ENCODE data around the gene TRAP1.
"Not testable (repeated sequence)": the region's sequence is repeated elsewhere in the genome, so short reads cannot be mapped to it uniquely, and the experiment has no call there.

TRAP1 gene

DNA sequence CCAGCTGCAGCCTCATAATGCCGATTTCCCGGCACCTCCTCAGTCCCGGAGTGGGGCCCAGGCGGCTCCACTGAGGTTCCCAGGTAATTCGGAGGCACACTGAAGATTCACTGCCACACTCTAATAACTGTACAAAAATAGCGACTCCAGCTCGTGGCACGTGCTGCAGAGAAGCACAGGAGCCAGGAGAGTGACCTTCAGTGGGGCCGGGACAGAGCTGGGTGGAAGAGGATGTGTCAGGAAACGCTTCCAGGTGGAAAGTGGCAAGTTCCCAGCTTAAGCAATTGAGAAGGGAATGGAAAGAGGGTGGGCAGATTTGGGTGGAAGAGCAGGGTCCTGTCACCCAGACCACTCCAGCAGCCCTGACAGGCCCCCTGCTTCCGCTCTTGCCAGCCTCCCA, 3.1 kb upstream of the TRAP1 start:
- Histone ChIP-seq H3K36me3 (ENCODE audit: control insufficient read depth, insufficient read depth, low read length) (no peaks in the 10 kb centered on the region), H3K4me1 (ENCODE audit: control insufficient read depth, insufficient read depth, low read length) (peaks cover 14% of the 10 kb centered on the region), H3K9ac (ENCODE audit: low read length) (no peak overlapping the region), H3K9me3 (ENCODE audit: control insufficient read depth, low read length) (no peaks in the 10 kb centered on the region), H3K27me3 (ENCODE audit: control insufficient read depth, insufficient read depth, low read length) (no peaks in the 10 kb centered on the region), H3K4me3 (ENCODE audit: low read length) (no peak overlapping the region)

GRCh38 chr16:3718628-3719027, 1.3 kb upstream of the TRAP1 start:
- Histone ChIP-seq H3K27me3 (ENCODE audit: control insufficient read depth, insufficient read depth, low read length) (no peaks in the 10 kb centered on the region), H3K9ac (ENCODE audit: low read length) (no peak overlapping the region), H3K4me3 (ENCODE audit: low read length) (no peak overlapping the region), H3K9me3 (ENCODE audit: control insufficient read depth, low read length) (no peaks in the 10 kb centered on the region), H3K36me3 (ENCODE audit: control insufficient read depth, insufficient read depth, low read length) (no peaks in the 10 kb centered on the region), H3K4me1 (ENCODE audit: control insufficient read depth, insufficient read depth, low read length) (peaks cover 18% of the 10 kb centered on the region)

- Histone ChIP-seq H3K36me3 (ENCODE audit: control insufficient read depth, insufficient read depth, low read length) (no peaks in the 10 kb centered on the region), H3K9ac (ENCODE audit: low read length) (peak overlapping the region; percentile 88), H3K4me1 (ENCODE audit: control insufficient read depth, insufficient read depth, low read length) (peaks cover 24% of the 10 kb centered on the region), H3K9me3 (ENCODE audit: control insufficient read depth, low read length) (no peaks in the 10 kb centered on the region), H3K27me3 (ENCODE audit: control insufficient read depth, insufficient read depth, low read length) (no peaks in the 10 kb centered on the region), H3K4me3 (ENCODE audit: low read length) (peak overlapping the region; percentile 53)
Measured at GRCh38 chr16:3718019-3718391, 681 bp upstream of the TRAP1 start.

DNA sequence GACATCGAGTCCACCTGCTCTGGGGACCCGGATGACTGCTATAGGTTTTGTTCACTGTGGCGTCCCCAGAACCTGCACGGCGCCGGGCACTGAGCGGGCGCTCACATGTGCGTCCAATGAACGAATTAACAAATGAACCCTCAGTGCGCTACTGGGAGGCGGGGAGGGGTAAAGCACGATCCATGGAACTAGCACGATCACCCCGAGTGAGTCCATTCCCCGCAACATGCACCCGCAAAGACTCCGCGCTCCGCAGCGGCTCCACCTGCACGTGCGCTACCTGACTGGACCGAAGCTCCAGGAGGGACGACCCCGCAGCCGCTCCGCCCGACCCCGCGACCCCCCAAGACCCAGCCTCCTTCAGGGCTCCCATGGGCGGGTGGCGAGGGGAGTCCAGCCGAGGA, 491 bp downstream of the TRAP1 start:
- peak overlapping the region; percentile 88 for H3K9ac ChIP-seq (ENCODE audit: low read length)
- no peaks in the 10 kb centered on the region for H3K27me3 ChIP-seq (ENCODE audit: control insufficient read depth, insufficient read depth, low read length)
- no peaks in the 10 kb centered on the region for H3K36me3 ChIP-seq (ENCODE audit: control insufficient read depth, insufficient read depth, low read length)
- peak overlapping the region; percentile 74 for H3K4me3 ChIP-seq (ENCODE audit: low read length)
- H3K4me1 ChIP-seq (ENCODE audit: control insufficient read depth, insufficient read depth, low read length), result peaks cover 31% of the 10 kb centered on the region
- H3K9me3 ChIP-seq (ENCODE audit: control insufficient read depth, low read length), result no peaks in the 10 kb centered on the region

DNA sequence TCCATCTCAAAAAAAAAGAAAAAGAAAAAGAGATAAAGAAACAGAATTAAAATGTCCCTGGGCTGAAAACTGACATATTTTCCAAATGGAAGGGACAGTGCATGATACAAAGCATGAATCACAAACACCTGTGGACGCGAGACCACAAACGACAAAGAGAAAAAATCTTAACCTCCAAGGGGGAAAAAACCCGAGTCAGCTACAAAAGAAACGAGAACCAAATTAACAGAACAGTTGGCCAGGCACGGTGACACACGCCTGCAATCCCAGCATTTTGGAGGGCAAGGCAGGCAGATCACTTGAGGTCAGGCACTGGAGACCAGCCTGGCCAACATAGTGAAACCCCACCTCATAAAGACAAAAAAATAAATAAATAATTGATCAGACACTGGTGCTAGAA, 1.9 kb downstream of the TRAP1 start:
- peaks cover 31% of the 10 kb centered on the region for H3K4me1 ChIP-seq (ENCODE audit: control insufficient read depth, insufficient read depth, low read length)
- no peaks in the 10 kb centered on the region for H3K27me3 ChIP-seq (ENCODE audit: control insufficient read depth, insufficient read depth, low read length)
- H3K9me3 ChIP-seq (ENCODE audit: control insufficient read depth, low read length), result no peaks in the 10 kb centered on the region
- H3K36me3 ChIP-seq (ENCODE audit: control insufficient read depth, insufficient read depth, low read length), result no peaks in the 10 kb centered on the region
- no peak overlapping the region for H3K4me3 ChIP-seq (ENCODE audit: low read length)
- H3K9ac ChIP-seq (ENCODE audit: low read length), result no peak overlapping the region

DNA sequence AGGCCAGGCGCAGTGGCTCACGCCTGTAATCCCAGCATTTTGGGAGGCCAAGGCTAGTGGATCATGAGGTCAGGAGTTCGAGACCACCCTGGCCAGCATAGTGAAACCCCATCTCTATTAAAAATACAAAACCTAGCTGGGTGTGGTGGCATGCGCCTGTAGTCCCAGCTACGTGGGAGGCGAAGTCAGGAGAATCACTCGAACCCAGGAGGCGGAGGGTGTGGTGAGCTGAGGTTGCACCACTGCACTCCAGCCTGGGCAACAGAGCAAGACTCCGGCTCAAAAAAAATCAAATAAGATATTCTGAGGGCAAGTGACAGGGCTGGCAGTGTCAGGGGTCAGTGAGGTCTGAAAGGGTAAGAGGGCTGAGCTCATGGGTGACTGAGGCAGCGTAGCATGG, 2.9 kb downstream of the TRAP1 start:
- H3K9me3 ChIP-seq (ENCODE audit: control insufficient read depth, low read length); H3K27me3 ChIP-seq (ENCODE audit: control insufficient read depth, insufficient read depth, low read length); H3K36me3 ChIP-seq (ENCODE audit: control insufficient read depth, insufficient read depth, low read length); H3K9ac ChIP-seq (ENCODE audit: low read length); H3K4me3 ChIP-seq (ENCODE audit: low read length): not testable (repeated sequence)
- H3K4me1 ChIP-seq (ENCODE audit: control insufficient read depth, insufficient read depth, low read length), result peaks cover 31% of the 10 kb centered on the region

DNA sequence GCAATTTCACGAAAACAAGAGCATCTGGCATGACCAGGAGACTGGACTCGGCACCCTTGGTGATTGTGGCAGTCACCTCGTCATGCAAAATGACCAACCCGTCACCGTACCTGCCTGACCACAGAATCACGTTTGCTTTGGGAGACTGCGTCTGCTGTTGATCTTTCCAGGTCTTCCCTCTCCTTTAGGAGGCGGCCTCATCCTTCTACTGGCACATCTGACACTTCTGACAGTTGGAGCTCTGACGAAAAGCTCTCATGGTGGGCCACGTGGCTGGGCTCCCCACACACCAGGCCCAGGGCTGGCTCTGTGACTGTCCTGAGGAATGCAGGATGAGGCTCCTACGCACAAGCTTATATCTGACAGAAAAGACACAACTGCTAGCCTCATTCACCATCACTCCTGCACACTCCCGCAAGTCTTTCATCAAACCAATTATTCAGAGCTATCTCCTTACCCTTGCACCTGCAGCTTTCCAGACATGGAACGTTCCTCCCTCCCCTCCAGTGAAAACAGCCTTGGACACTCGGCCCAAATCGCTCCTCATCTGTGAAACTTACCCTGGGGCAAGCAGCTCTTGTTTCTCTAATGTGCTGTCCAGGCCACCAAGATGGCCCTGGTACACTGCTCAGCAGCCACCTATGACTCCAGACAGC, 3.6 kb downstream of the TRAP1 start:
- H3K9me3 ChIP-seq (ENCODE audit: control insufficient read depth, low read length), result no peaks in the 10 kb centered on the region
- peaks cover 31% of the 10 kb centered on the region for H3K4me1 ChIP-seq (ENCODE audit: control insufficient read depth, insufficient read depth, low read length)
- H3K27me3 ChIP-seq (ENCODE audit: control insufficient read depth, insufficient read depth, low read length), result no peaks in the 10 kb centered on the region
- peak overlapping the region; percentile 33 for H3K4me3 ChIP-seq (ENCODE audit: low read length)
- peak overlapping the region; percentile 66 for H3K9ac ChIP-seq (ENCODE audit: low read length)
- H3K36me3 ChIP-seq (ENCODE audit: control insufficient read depth, insufficient read depth, low read length), result no peaks in the 10 kb centered on the region

GRCh38 chr16:3712861-3713372, 4.4 kb downstream of the TRAP1 start:
- Histone ChIP-seq H3K4me1 (ENCODE audit: control insufficient read depth, insufficient read depth, low read length) (peaks cover 26% of the 10 kb centered on the region), H3K9me3 (ENCODE audit: control insufficient read depth, low read length) (no peaks in the 10 kb centered on the region), H3K27me3 (ENCODE audit: control insufficient read depth, insufficient read depth, low read length) (no peaks in the 10 kb centered on the region), H3K4me3 (ENCODE audit: low read length) (peak overlapping the region; percentile 33), H3K36me3 (ENCODE audit: control insufficient read depth, insufficient read depth, low read length) (no peaks in the 10 kb centered on the region), H3K9ac (ENCODE audit: low read length) (peak overlapping the region; percentile 66)

DNA sequence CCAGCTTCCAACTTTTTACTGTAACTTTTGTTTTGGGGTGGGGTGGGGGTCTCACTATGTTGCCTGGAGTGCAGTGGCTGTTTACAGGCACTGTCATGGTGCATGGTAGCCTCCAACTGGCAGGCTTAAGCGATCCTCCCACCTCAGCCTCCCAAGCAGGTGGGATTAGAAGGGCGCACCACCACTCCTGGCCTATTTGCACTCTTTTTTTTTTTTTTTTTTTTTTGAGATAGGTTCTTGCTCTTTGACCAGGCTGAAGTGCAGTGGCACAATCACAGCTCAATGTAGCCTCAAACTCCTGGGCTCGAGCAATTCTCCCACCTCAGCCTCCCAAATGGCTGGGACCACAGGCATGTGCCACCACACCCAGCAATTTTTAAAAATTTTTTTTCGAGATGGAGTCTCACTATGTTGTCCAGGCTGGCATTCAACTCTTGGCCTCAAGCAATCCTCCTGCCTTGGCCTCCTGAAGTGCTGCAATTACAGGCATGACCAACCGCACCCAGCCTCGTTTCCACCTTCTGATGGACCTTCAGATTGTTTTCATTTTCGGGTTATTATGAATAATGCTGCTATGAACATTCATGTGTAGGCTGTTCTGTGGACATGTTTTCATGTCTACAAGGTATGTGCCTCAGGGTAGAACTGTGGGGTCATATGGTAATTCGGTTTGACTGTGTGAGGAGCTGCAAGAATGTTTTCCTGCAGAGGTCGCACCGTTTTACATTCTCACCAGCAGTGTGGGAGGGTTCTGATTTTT, 10.9 kb downstream of the TRAP1 start:
- Histone ChIP-seq H3K36me3 (ENCODE audit: control insufficient read depth, insufficient read depth, low read length) (no peaks in the 10 kb centered on the region), H3K9me3 (ENCODE audit: control insufficient read depth, low read length) (no peaks in the 10 kb centered on the region), H3K4me3 (ENCODE audit: low read length) (no peak overlapping the region), H3K27me3 (ENCODE audit: control insufficient read depth, insufficient read depth, low read length) (no peaks in the 10 kb centered on the region), H3K4me1 (ENCODE audit: control insufficient read depth, insufficient read depth, low read length) (no peaks in the 10 kb centered on the region), H3K9ac (ENCODE audit: low read length) (no peak overlapping the region)

DNA sequence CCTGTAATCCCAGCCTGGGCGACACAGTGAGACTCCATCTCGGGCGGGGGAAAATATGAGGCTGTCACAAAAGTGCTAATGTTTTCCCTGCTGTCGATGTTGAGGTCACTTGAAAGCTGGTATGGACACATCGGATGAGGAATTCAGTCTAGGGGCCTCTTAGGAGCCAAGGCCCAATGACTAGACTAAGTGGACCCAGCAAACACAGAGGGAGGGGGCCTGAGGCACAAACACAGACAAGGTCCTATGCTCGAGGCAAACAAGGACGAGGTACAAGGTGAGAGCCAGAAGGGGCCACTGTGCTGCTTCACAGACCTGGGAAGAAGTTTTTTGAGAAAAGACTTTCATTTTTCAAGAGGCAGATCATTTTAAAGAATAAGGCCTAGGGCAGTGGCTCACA, 15.2 kb downstream of the TRAP1 start:
- Histone ChIP-seq H3K9ac (ENCODE audit: low read length) (no peak overlapping the region), H3K4me1 (ENCODE audit: control insufficient read depth, insufficient read depth, low read length) (no peaks in the 10 kb centered on the region), H3K9me3 (ENCODE audit: control insufficient read depth, low read length) (no peaks in the 10 kb centered on the region), H3K4me3 (ENCODE audit: low read length) (no peak overlapping the region), H3K36me3 (ENCODE audit: control insufficient read depth, insufficient read depth, low read length) (no peaks in the 10 kb centered on the region), H3K27me3 (ENCODE audit: control insufficient read depth, insufficient read depth, low read length) (no peaks in the 10 kb centered on the region)

DNA sequence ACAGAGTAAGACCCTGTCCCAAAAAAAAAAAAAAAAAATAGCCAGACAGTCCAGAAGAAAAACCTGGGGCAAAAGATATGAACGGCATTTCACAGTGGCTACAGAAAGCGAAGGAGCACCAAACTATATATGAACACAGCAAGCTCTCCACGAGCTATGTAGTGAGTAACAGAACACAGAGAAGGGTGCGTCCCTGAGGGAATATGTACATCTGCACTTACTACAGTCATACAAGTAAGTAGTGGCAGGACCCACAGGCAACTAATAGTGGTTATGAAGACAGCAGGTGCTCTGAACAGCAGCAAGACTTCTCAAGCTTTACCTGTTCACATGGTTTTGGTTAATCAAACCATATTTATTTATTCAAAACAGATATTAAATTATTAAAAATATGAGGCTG, 15.8 kb downstream of the TRAP1 start:
- Histone ChIP-seq H3K4me3 (ENCODE audit: low read length) (no peak overlapping the region), H3K9ac (ENCODE audit: low read length) (no peak overlapping the region), H3K27me3 (ENCODE audit: control insufficient read depth, insufficient read depth, low read length) (no peaks in the 10 kb centered on the region), H3K36me3 (ENCODE audit: control insufficient read depth, insufficient read depth, low read length) (no peaks in the 10 kb centered on the region), H3K4me1 (ENCODE audit: control insufficient read depth, insufficient read depth, low read length) (peaks cover 4% of the 10 kb centered on the region), H3K9me3 (ENCODE audit: control insufficient read depth, low read length) (no peaks in the 10 kb centered on the region)

DNA sequence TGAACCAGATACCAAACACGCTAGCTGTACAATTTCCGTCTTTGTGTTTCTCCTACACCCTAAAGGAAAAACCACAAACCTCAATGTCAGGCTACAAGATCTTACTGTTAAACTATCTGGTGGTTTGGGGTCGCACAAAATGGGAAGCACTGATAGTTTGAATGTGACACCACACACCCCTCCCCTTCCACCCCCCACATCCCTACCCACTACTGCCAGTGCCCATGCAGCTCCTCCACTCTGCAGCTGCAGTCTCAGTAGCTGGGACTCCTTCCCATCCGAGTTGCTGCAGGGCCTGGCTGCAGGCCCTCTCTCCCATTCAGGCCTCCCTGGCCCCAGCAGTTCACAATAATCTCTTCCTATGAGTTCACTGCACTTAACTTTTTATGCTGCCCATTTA, 18.4 kb downstream of the TRAP1 start:
- Histone ChIP-seq H3K9me3 (ENCODE audit: control insufficient read depth, low read length) (no peaks in the 10 kb centered on the region), H3K36me3 (ENCODE audit: control insufficient read depth, insufficient read depth, low read length) (no peaks in the 10 kb centered on the region), H3K4me3 (ENCODE audit: low read length) (no peak overlapping the region), H3K9ac (ENCODE audit: low read length) (no peak overlapping the region), H3K4me1 (ENCODE audit: control insufficient read depth, insufficient read depth, low read length) (peaks cover 16% of the 10 kb centered on the region), H3K27me3 (ENCODE audit: control insufficient read depth, insufficient read depth, low read length) (no peaks in the 10 kb centered on the region)

All from mucosa of stomach (tissue), 1 donor.